K562 (cell line): Measurements from ENCODE around the gene CCDC148. TPM values are rescaled to one million over a fixed set of nuclear protein-coding genes. Genes with fewer than 3 reads are reported as not detected.

Experiments
- ATAC-seq: fragments of 200-7000 bp; cut with Tn5 transposase; 3 replicates; pipeline ENCODE4 v1.9.1; 2020; ENCODE audit warnings: moderate library complexity
- BruUV-seq: library from RNA; stranded (reverse); fragments of 400-500 nt; replicated peaks from 2 replicates; lab custom pipeline; 2021; lab: Mats Ljungman, UMichigan
- CTCF ChIA-PET: fragments of 300-600 bp; formaldehyde crosslinking; extraction: SDS; loops from one replicate; lab custom pipeline; 2021; ENCODE audit warnings: low intra/inter-chr PET ratio; lab: Yijun Ruan, JAX
- POLR2A ChIA-PET: fragments of 300-600, 350-650 bp; sonication (Branson Sonifier 250); formaldehyde crosslinking; extraction: SDS; loops from one replicate; lab custom pipeline; 2021; ENCODE audit warnings: antibody characterized with exemption, inconsistent platforms; lab: Yijun Ruan, JAX
- DNase-seq, 4 experiments: peaks; one replicate each; pipeline versions ENCODE4 v3.0.0 to v3.0.0-alpha.2; 2011 to 2018; ENCODE audit warnings: low spot score in 3 of 4, mixed read lengths in 3 of 4; ENCODE audit errors: extremely low read depth in 1 of 4
- FAIRE-seq: peaks from 2 replicates; lab custom pipeline; 2011; peaks lifted over from hg19 to GRCh38; lab: Jason Lieb, UNC
- H2AFZ ChIP-seq: 2 replicates; pipeline ENCODE4 v1.6.0; 2011; ENCODE audit warnings: low read depth, low read length, control low read depth, inconsistent platforms
- H3K27ac ChIP-seq: fragments of 200-600 bp; 3 replicates; pipeline ENCODE4 v1.8.0; 2011; ENCODE audit warnings: low read depth, mild to moderate bottlenecking, control low read depth, inconsistent platforms, low read length, moderate library complexity, mixed read lengths; ENCODE audit errors: extremely low read depth
- H3K27me3 ChIP-seq, 2 experiments: fragments of 300-600 bp in 1 of 2; 2 replicates in 1 of 2; 3 replicates in 1 of 2; pipeline versions ENCODE4 v1.6.0 to v1.8.0; 2011; ENCODE audit warnings: inconsistent platforms in 2 of 2, low read length in 2 of 2, mild to moderate bottlenecking in 1 of 2, mixed read lengths in 1 of 2, moderate library complexity in 1 of 2; ENCODE audit not compliant: control insufficient read depth in 2 of 2, insufficient read depth in 2 of 2
- H3K36me3 ChIP-seq: fragments of 300-600 bp; 3 replicates; pipeline ENCODE4 v1.8.0; 2011; ENCODE audit warnings: mild to moderate bottlenecking, low read length, inconsistent platforms; ENCODE audit not compliant: control insufficient read depth, insufficient read depth
- H3K4me1 ChIP-seq, 2 experiments: fragments of 200-600 bp in 1 of 2; replicated peaks in 1 of 2; 2 replicates in 1 of 2; 3 replicates in 1 of 2; pipeline versions ENCODE4 v1.5.1 to v1.8.0; 2011; ENCODE audit warnings: inconsistent platforms in 2 of 2, low read length in 2 of 2, mild to moderate bottlenecking in 1 of 2, mixed read lengths in 1 of 2, moderate library complexity in 1 of 2; ENCODE audit not compliant: control insufficient read depth in 2 of 2, insufficient read depth in 2 of 2
- H3K4me2 ChIP-seq: 2 replicates; pipeline ENCODE4 v1.6.1; 2011; ENCODE audit warnings: low read length, control low read depth, inconsistent platforms, mixed read lengths; ENCODE audit not compliant: insufficient read depth
- H3K4me3 ChIP-seq: fragments of 200-600 bp; sonication (generic), shearing (Covaris generic); 2 replicates; pipeline ENCODE4 v1.5.1; 2016; ENCODE audit warnings: control low read depth, inconsistent platforms
- H3K79me2 ChIP-seq: fragments of 200-600 bp; 3 replicates; pipeline ENCODE4 v1.8.0; 2011; ENCODE audit warnings: low read length, inconsistent platforms; ENCODE audit not compliant: control insufficient read depth, insufficient read depth
- H3K9ac ChIP-seq, 2 experiments: 2 replicates each; pipeline versions ENCODE4 v1.6.0 to v1.6.1; 2011; ENCODE audit warnings: low read depth in 2 of 2, low read length in 2 of 2, control low read depth in 1 of 2, inconsistent platforms in 1 of 2, mild to moderate bottlenecking in 1 of 2, mixed read lengths in 1 of 2; ENCODE audit not compliant: insufficient read depth in 1 of 2
- H3K9me1 ChIP-seq: one replicate; pipeline ENCODE4 v1.6.0; 2011; ENCODE audit warnings: inconsistent platforms, mild to moderate bottlenecking, low read length, moderate library complexity; ENCODE audit not compliant: control insufficient read depth, insufficient read depth
- H3K9me3 ChIP-seq: replicated peaks from 2 replicates; pipeline ENCODE4 v1.5.1; 2011; ENCODE audit warnings: low read depth, low read length, inconsistent platforms; ENCODE audit not compliant: control insufficient read depth, insufficient read depth
- H4K20me1 ChIP-seq: replicated peaks from 2 replicates; pipeline ENCODE4 v1.6.1; 2011; ENCODE audit warnings: low read length, inconsistent platforms, mixed read lengths; ENCODE audit not compliant: control insufficient read depth, insufficient read depth
- ARHGAP35 ChIP-seq: fragments of 450-650 bp; IDR thresholded peaks from 2 replicates; pipeline ENCODE4 v1.6.1; 2018; ENCODE audit not compliant: partially characterized antibody
- ATF1 ChIP-seq, 2 experiments: fragments of 450-650 bp in 1 of 2; IDR thresholded peaks; 2 replicates each; pipeline ENCODE4 v1.6.1; 2016; ENCODE audit warnings: missing compliant biosample characterization in 1 of 2, missing genetic modification characterization in 1 of 2
- BRD4 ChIP-seq: fragments of 200-600 bp; sonication (generic); IDR thresholded peaks from 2 replicates; pipeline ENCODE4 v1.6.1; 2017; ENCODE audit warnings: inconsistent platforms
- EHMT2 ChIP-seq: fragments of 450-650 bp; IDR thresholded peaks from 2 replicates; pipeline ENCODE4 v1.6.1; 2018; ENCODE audit warnings: antibody characterized with exemption
- ETV1 ChIP-seq: fragments of 450-650 bp; conservative IDR thresholded peaks from 2 replicates; pipeline ENCODE4 v1.6.1; 2016; ENCODE audit warnings: missing genetic modification characterization, control low read depth, low read depth, missing compliant biosample characterization
- FOXJ2 ChIP-seq: fragments of 200-800 bp; sonication (Bioruptor generic); IDR thresholded peaks from 2 replicates; pipeline ENCODE4 v1.6.1; 2016; ENCODE audit warnings: missing genetic modification characterization, missing compliant biosample characterization
- HMG20B ChIP-seq: fragments of 250-450 bp; sonication (Bioruptor Pico); IDR thresholded peaks from 2 replicates; pipeline ENCODE4 v1.5.0; 2021; ENCODE audit warnings: mild to moderate bottlenecking
- SMAD3 ChIP-seq: fragments of 450-650 bp; formaldehyde crosslinking; conservative IDR thresholded peaks from 2 replicates; pipeline ENCODE4 v1.4.0; 2020; ENCODE audit warnings: mild to moderate bottlenecking
- TBL1XR1 ChIP-seq, 2 experiments: IDR thresholded peaks; 2 replicates each; pipeline ENCODE4 v1.6.1; 2012; ENCODE audit warnings: improper control_type of control experiment in 2 of 2, low read length in 2 of 2, mild to moderate bottlenecking in 1 of 2
- WGBS: fragments of 100-300 bp; shearing (Covaris generic); methylation state at CpG from one replicate; pipeline ENCODE4 v1.1.6; 2016; ENCODE audit warnings: low coverage, mixed read lengths; ENCODE audit not compliant: insufficient coverage; ENCODE audit errors: missing lambda C conversion rate; 5-methylcytosine and 5-hydroxymethylcytosine counted together
- in situ Hi-C: fragments of 300-500 bp; cut with MboI; formaldehyde crosslinking; loops from 4 replicates; pipeline ENCODE4 v1.15.0; 2018; ENCODE audit warnings: inconsistent platforms, mixed read lengths
- intact Hi-C: fragments of 100-400 bp; cut with micrococcal nuclease; formaldehyde crosslinking; loops from 2 replicates; pipeline ENCODE4 v1.14.2; 2022
- polyA plus RNA-seq, 8 experiments: library from polyadenylated mRNA; depleted of rRNA in 4 of 8; stranded (reverse) in 5 of 8; unstranded in 3 of 8; fragments of >200 nt; fragmentation: Nextera tagmentation in 2 of 8; fragmentation: Illumina TruSeq in 1 of 8; extraction: Ambion mirVana in 2 of 8; extraction: Trizol in 1 of 8; gene quantifications; 2 replicates each; pipeline versions ENCODE4 v1.2.1 to v1.2.3, GENCODE V29; 2011 to 2014; ENCODE audit warnings: inconsistent platforms in 1 of 8, missing spikeins in 1 of 8
- total RNA-seq, 7 experiments: library from RNA; depleted of rRNA in 6 of 7; stranded (reverse); fragments of >200 nt in 6 of 7; fragmentation: Illumina TruSeq in 2 of 7; extraction: Trizol in 2 of 7; gene quantifications; 2 replicates each; pipeline versions ENCODE4 v1.2.1 to v1.2.3, GENCODE V29; 2011 to 2021; ENCODE audit warnings: low replicate concordance in 1 of 7
- TF ChIP-seq, protein P1 (sequence below): fragments of 250-450 bp; sonication (Bioruptor Pico); IDR thresholded peaks from 2 replicates; pipeline ENCODE4 v1.8.0; 2021; ENCODE audit warnings: moderate library complexity, mild to moderate bottlenecking, inconsistent platforms
- TF ChIP-seq, protein P2 (sequence below): fragments of 250-450 bp; sonication (Bioruptor Pico); IDR thresholded peaks from 2 replicates; pipeline ENCODE4 v1.8.0; 2022; ENCODE audit warnings: inconsistent platforms
- TF ChIP-seq, protein P3 (sequence below): fragments of 250-450 bp; sonication (Bioruptor Pico); IDR thresholded peaks from 2 replicates; pipeline ENCODE4 v1.8.0; 2021; ENCODE audit warnings: mild to moderate bottlenecking, moderate library complexity
- TF ChIP-seq, protein P4 (sequence below): sonication (generic); formaldehyde crosslinking; IDR thresholded peaks from 2 replicates; pipeline ENCODE4 v1.8.0; 2023; ENCODE audit warnings: missing genetic modification reagents, mild to moderate bottlenecking, borderline replicate concordance

CCDC148 gene
- total and polyA plus RNA-seq, 9 of the 15 experiments (the other 6 are each of a cell fraction or from before 2014, with no cell fraction given) = 0.10 to 1.4 (median 0.65) TPM

DNA sequence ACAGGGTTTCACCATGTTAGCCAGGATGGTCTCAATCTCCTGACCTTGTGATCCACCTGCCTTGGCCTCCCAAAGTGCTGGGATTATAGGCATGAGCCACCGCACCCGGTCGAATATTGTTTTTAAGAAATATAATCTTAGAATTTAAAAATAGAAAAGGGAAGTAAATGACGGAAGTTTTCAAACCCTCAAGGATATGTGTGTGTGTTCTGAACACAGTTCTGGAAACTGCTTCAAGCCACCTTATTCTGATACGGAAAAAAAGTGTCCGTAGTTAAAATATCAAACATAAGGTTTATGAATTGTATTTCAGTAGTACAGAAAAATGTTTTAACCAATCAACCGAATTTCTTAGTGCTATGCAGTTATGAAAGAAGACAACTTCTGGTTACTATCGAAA, 239.0 kb downstream of the CCDC148 start:
- no TSS peak for BruUV-seq
- Histone ChIP-seq H2AFZ (no peak overlapping the region), H3K9me1 (no peaks in the 10 kb centered on the region), H4K20me1 (no peaks in the 10 kb centered on the region), H3K9ac (no peak overlapping the region), H3K27me3 (no peaks in the 10 kb centered on the region), H3K27ac (no peak overlapping the region), H3K4me1 (peaks cover 0 to 27% of the 10 kb centered on the region in 2 experiments; a peak in 4 of 5 replicates), H3K9me3 (peaks cover 2% of the 10 kb centered on the region; the same call in 1 of the 2 replicates), H3K4me2 (no peak overlapping the region), H3K4me3 (no peak overlapping the region), H3K36me3 (no peaks in the 10 kb centered on the region), H3K79me2 (no peaks in the 10 kb centered on the region)
- intact Hi-C loops (loop anchor here (10.0 kb wide), 1 partner anchor 237 kb away; the partner anchor contains the start of genes CCDC148 and PKP4), in situ Hi-C loops (no loop called here)
- DNase-seq (no peak), ATAC-seq (no peak), FAIRE-seq (no peak)
- 48% methylated on average over 8 of the region's 8 CpGs for WGBS
- CTCF ChIA-PET = no interaction called here
- POLR2A ChIA-PET = no interaction called here
- TF ChIP-seq TBL1XR1 (IDR thresholded peaks at IDR 0.05; ENCODE audit: low read length in 2 of 2) (no peak), BRD4 (no peak), ETV1 (tag) (no peak), ARHGAP35 (no peak), HMG20B (CRISPR knock-in tag) (no peak), FOXJ2 (tag) (no peak), EHMT2 (no peak), SMAD3 (CRISPR knock-in tag) (no peak), ATF1 (CRISPR knock-in tag; IDR thresholded peaks at IDR 0.05) (no peak), ATF1 (tag; IDR thresholded peaks at IDR 0.05) (no peak)
- TF ChIP-seq, protein P1, sequence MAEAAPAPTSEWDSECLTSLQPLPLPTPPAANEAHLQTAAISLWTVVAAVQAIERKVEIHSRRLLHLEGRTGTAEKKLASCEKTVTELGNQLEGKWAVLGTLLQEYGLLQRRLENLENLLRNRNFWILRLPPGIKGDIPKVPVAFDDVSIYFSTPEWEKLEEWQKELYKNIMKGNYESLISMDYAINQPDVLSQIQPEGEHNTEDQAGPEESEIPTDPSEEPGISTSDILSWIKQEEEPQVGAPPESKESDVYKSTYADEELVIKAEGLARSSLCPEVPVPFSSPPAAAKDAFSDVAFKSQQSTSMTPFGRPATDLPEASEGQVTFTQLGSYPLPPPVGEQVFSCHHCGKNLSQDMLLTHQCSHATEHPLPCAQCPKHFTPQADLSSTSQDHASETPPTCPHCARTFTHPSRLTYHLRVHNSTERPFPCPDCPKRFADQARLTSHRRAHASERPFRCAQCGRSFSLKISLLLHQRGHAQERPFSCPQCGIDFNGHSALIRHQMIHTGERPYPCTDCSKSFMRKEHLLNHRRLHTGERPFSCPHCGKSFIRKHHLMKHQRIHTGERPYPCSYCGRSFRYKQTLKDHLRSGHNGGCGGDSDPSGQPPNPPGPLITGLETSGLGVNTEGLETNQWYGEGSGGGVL (CRISPR knock-in tag) = no peak
- TF ChIP-seq, protein P2, sequence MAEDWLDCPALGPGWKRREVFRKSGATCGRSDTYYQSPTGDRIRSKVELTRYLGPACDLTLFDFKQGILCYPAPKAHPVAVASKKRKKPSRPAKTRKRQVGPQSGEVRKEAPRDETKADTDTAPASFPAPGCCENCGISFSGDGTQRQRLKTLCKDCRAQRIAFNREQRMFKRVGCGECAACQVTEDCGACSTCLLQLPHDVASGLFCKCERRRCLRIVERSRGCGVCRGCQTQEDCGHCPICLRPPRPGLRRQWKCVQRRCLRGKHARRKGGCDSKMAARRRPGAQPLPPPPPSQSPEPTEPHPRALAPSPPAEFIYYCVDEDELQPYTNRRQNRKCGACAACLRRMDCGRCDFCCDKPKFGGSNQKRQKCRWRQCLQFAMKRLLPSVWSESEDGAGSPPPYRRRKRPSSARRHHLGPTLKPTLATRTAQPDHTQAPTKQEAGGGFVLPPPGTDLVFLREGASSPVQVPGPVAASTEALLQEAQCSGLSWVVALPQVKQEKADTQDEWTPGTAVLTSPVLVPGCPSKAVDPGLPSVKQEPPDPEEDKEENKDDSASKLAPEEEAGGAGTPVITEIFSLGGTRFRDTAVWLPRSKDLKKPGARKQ (CRISPR knock-in tag) = no peak
- TF ChIP-seq, protein P3, sequence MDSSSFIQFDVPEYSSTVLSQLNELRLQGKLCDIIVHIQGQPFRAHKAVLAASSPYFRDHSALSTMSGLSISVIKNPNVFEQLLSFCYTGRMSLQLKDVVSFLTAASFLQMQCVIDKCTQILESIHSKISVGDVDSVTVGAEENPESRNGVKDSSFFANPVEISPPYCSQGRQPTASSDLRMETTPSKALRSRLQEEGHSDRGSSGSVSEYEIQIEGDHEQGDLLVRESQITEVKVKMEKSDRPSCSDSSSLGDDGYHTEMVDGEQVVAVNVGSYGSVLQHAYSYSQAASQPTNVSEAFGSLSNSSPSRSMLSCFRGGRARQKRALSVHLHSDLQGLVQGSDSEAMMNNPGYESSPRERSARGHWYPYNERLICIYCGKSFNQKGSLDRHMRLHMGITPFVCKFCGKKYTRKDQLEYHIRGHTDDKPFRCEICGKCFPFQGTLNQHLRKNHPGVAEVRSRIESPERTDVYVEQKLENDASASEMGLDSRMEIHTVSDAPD (CRISPR knock-in tag) = no peak
- TF ChIP-seq, protein P4, sequence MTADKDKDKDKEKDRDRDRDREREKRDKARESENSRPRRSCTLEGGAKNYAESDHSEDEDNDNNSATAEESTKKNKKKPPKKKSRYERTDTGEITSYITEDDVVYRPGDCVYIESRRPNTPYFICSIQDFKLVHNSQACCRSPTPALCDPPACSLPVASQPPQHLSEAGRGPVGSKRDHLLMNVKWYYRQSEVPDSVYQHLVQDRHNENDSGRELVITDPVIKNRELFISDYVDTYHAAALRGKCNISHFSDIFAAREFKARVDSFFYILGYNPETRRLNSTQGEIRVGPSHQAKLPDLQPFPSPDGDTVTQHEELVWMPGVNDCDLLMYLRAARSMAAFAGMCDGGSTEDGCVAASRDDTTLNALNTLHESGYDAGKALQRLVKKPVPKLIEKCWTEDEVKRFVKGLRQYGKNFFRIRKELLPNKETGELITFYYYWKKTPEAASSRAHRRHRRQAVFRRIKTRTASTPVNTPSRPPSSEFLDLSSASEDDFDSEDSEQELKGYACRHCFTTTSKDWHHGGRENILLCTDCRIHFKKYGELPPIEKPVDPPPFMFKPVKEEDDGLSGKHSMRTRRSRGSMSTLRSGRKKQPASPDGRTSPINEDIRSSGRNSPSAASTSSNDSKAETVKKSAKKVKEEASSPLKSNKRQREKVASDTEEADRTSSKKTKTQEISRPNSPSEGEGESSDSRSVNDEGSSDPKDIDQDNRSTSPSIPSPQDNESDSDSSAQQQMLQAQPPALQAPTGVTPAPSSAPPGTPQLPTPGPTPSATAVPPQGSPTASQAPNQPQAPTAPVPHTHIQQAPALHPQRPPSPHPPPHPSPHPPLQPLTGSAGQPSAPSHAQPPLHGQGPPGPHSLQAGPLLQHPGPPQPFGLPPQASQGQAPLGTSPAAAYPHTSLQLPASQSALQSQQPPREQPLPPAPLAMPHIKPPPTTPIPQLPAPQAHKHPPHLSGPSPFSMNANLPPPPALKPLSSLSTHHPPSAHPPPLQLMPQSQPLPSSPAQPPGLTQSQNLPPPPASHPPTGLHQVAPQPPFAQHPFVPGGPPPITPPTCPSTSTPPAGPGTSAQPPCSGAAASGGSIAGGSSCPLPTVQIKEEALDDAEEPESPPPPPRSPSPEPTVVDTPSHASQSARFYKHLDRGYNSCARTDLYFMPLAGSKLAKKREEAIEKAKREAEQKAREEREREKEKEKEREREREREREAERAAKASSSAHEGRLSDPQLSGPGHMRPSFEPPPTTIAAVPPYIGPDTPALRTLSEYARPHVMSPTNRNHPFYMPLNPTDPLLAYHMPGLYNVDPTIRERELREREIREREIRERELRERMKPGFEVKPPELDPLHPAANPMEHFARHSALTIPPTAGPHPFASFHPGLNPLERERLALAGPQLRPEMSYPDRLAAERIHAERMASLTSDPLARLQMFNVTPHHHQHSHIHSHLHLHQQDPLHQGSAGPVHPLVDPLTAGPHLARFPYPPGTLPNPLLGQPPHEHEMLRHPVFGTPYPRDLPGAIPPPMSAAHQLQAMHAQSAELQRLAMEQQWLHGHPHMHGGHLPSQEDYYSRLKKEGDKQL (CRISPR knock-in tag) = no peak
